ENCODE results near the gene SLC5A9.

Gene SLC5A9

GRCh38 chr1:48217856-48218255 is 4.7 kb upstream of the SLC5A9 start:
- TF ChIP-seq CTCF (conservative IDR thresholded peaks at IDR 0.05; ENCODE audit: low read length) = no peak
- no peak overlapping the region for H3K4me3 ChIP-seq (ENCODE audit: low read length)
- no peak for DNase-seq (ENCODE audit: low read depth)

GRCh38 chr1:48219803-48220202 is 2.7 kb upstream of the SLC5A9 start:
- H3K4me3 ChIP-seq (ENCODE audit: low read length) = no peak overlapping the region
- DNase-seq (ENCODE audit: low read depth) = no peak
- no peak for TF ChIP-seq CTCF (conservative IDR thresholded peaks at IDR 0.05; ENCODE audit: low read length)

GRCh38 chr1:48221122-48221521 is 1.4 kb upstream of the SLC5A9 start:
- H3K4me3 ChIP-seq (ENCODE audit: low read length) = no peak overlapping the region
- TF ChIP-seq CTCF (conservative IDR thresholded peaks at IDR 0.05; ENCODE audit: low read length) = no peak
- no peak for DNase-seq (ENCODE audit: low read depth)

GRCh38 chr1:48221657-48222056 is 859 bp upstream of the SLC5A9 start:
- DNase-seq (ENCODE audit: low read depth) = no peak
- H3K4me3 ChIP-seq (ENCODE audit: low read length) = no peak overlapping the region
- no peak for TF ChIP-seq CTCF (conservative IDR thresholded peaks at IDR 0.05; ENCODE audit: low read length)

- H3K4me3 ChIP-seq (ENCODE audit: low read length) = no peak overlapping the region
- no peak for TF ChIP-seq CTCF (conservative IDR thresholded peaks at IDR 0.05; ENCODE audit: low read length)
- no peak for DNase-seq (ENCODE audit: low read depth)
These were observed 1.1 kb downstream of the SLC5A9 start for GRCh38 chr1:48223366-48224240.

- no peak for TF ChIP-seq CTCF (conservative IDR thresholded peaks at IDR 0.05; ENCODE audit: low read length)
- no peak overlapping the region for H3K4me3 ChIP-seq (ENCODE audit: low read length)
These were observed 2.3 kb downstream of the SLC5A9 start for GRCh38 chr1:48224791-48225190.

GRCh38 chr1:48225579-48225978 is 3.1 kb downstream of the SLC5A9 start:
- no peak for DNase-seq (ENCODE audit: low read depth)
- no peak for TF ChIP-seq CTCF (conservative IDR thresholded peaks at IDR 0.05; ENCODE audit: low read length)
- H3K4me3 ChIP-seq (ENCODE audit: low read length) = no peak overlapping the region

More at GRCh38 chr1:48224791-48225190, 2.3 kb downstream of the SLC5A9 start:
- no peak for DNase-seq (ENCODE audit: low read depth)
